IMR-90 (cell line): ENCODE results near the gene GRIN2A. TPM values are rescaled to one million over a fixed set of nuclear protein-coding genes. Genes with fewer than 3 reads are reported as not detected.

Source experiments
- ATAC-seq: fragments of 200-7000 bp; cut with Tn5 transposase; 2 replicates; pipeline ENCODE4 v1.9.1; 2020; ENCODE audit warnings: low read depth, mild to moderate bottlenecking, moderate library complexity
- BruUV-seq: library from RNA; stranded (reverse); fragments of 400-500 nt; replicated peaks from 2 replicates; lab custom pipeline; 2021; lab: Mats Ljungman, UMichigan
- CTCF ChIA-PET: fragments of 300-600 bp; formaldehyde crosslinking; extraction: SDS; loops from one replicate; lab custom pipeline; 2021; ENCODE audit warnings: antibody characterized with exemption; lab: Yijun Ruan, JAX
- POLR2A ChIA-PET: fragments of 300-600 bp; sonication (Branson Sonifier 250); formaldehyde crosslinking; loops from one replicate; lab custom pipeline; 2022; ENCODE audit warnings: antibody characterized with exemption; ENCODE audit not compliant: unreplicated experiment; lab: Charles Lee
- DNase-seq: peaks from one replicate; pipeline ENCODE4 v3.0.0; 2013
- H2AFZ ChIP-seq: replicated peaks from 2 replicates; pipeline ENCODE3; 2013; ENCODE audit warnings: low read length, mild to moderate bottlenecking; ENCODE audit not compliant: poor library complexity
- H2AK5ac ChIP-seq: 2 replicates; pipeline ENCODE4 v1.6.1; 2013; ENCODE audit warnings: low read depth, low read length, inconsistent platforms
- H2AK9ac ChIP-seq: replicated peaks from 2 replicates; pipeline ENCODE3; 2013; ENCODE audit warnings: mild to moderate bottlenecking, low read depth, low read length, moderate library complexity; ENCODE audit not compliant: poor library complexity
- H2BK120ac ChIP-seq: 2 replicates; pipeline ENCODE4 v1.6.1; 2013; ENCODE audit warnings: low read depth, low read length, inconsistent platforms
- H2BK15ac ChIP-seq: 3 replicates; pipeline ENCODE4 v1.6.1; 2013; ENCODE audit warnings: low read depth, low read length, inconsistent platforms
- H2BK20ac ChIP-seq: 2 replicates; pipeline ENCODE4 v1.6.1; 2013; ENCODE audit warnings: low read depth, mild to moderate bottlenecking, inconsistent platforms, low read length, moderate library complexity
- H2BK5ac ChIP-seq: 2 replicates; pipeline ENCODE4 v1.6.1; 2013; ENCODE audit warnings: mild to moderate bottlenecking, low read depth, low read length, inconsistent platforms; ENCODE audit not compliant: poor library complexity, severe bottlenecking
- H3K14ac ChIP-seq: replicated peaks from 2 replicates; pipeline ENCODE4 v1.6.1; 2013; ENCODE audit warnings: low read depth, low read length, inconsistent platforms
- H3K18ac ChIP-seq: 2 replicates; pipeline ENCODE4 v1.6.1; 2013; ENCODE audit warnings: low read depth, low read length, control low read depth
- H3K23ac ChIP-seq: 2 replicates; pipeline ENCODE4 v1.6.1; 2013; ENCODE audit warnings: low read depth, low read length, inconsistent platforms
- H3K27ac ChIP-seq: 2 replicates; pipeline ENCODE4 v1.5.1; 2013; ENCODE audit warnings: mild to moderate bottlenecking, control low read depth, low read length; ENCODE audit not compliant: insufficient read depth
- H3K27me3 ChIP-seq: 2 replicates; pipeline ENCODE4 v1.6.1; 2013; ENCODE audit warnings: low read length; ENCODE audit not compliant: control insufficient read depth, insufficient read depth
- H3K36me3 ChIP-seq: 2 replicates; pipeline ENCODE4 v1.6.1; 2013; ENCODE audit warnings: low read length, mixed read lengths; ENCODE audit not compliant: control insufficient read depth, insufficient read depth
- H3K4ac ChIP-seq: 2 replicates; pipeline ENCODE4 v1.6.1; 2013; ENCODE audit warnings: low read depth, low read length, inconsistent platforms
- H3K4me1 ChIP-seq: 2 replicates; pipeline ENCODE4 v1.6.1; 2013; ENCODE audit warnings: low read length, mixed read lengths; ENCODE audit not compliant: control insufficient read depth, insufficient read depth
- H3K4me2 ChIP-seq: 2 replicates; pipeline ENCODE4 v1.6.1; 2013; ENCODE audit warnings: low read depth, mild to moderate bottlenecking, control low read depth, low read length, moderate library complexity
- H3K4me3 ChIP-seq: 2 replicates; pipeline ENCODE4 v1.5.1; 2013; ENCODE audit warnings: low read depth, mild to moderate bottlenecking, control low read depth, low read length, moderate library complexity; ENCODE audit not compliant: insufficient read depth
- H3K56ac ChIP-seq: 2 replicates; pipeline ENCODE4 v1.6.1; 2013; ENCODE audit warnings: low read length, inconsistent platforms; ENCODE audit not compliant: insufficient read depth; ENCODE audit errors: extremely low read depth
- H3K79me1 ChIP-seq, 2 experiments: 2 replicates each; pipeline ENCODE4 v1.6.1; 2013; ENCODE audit warnings: low read length in 2 of 2, inconsistent platforms in 1 of 2, low read depth in 1 of 2
- H3K9ac ChIP-seq: 2 replicates; pipeline ENCODE4 v1.6.1; 2013; ENCODE audit warnings: low read depth, low read length, control low read depth
- H3K9me1 ChIP-seq: 2 replicates; pipeline ENCODE4 v1.6.1; 2013; ENCODE audit warnings: low read length, inconsistent platforms; ENCODE audit not compliant: insufficient read depth
- H3K9me3 ChIP-seq: 2 replicates; pipeline ENCODE4 v1.6.1; 2013; ENCODE audit warnings: low read length; ENCODE audit not compliant: control insufficient read depth, insufficient read depth
- H4K20me1 ChIP-seq: 2 replicates; pipeline ENCODE4 v1.6.1; 2013; ENCODE audit warnings: low read length, inconsistent platforms; ENCODE audit not compliant: insufficient read depth
- H4K5ac ChIP-seq: 2 replicates; pipeline ENCODE4 v1.6.1; 2013; ENCODE audit warnings: mild to moderate bottlenecking, low read depth, low read length, control low read depth
- H4K8ac ChIP-seq, 2 experiments: 2 replicates each; pipeline ENCODE4 v1.6.1; 2013; ENCODE audit warnings: low read depth in 2 of 2, low read length in 2 of 2, control low read depth in 1 of 2, inconsistent platforms in 1 of 2
- H4K91ac ChIP-seq: 2 replicates; pipeline ENCODE4 v1.6.1; 2013; ENCODE audit warnings: low read depth, low read length, inconsistent platforms; ENCODE audit not compliant: insufficient read depth
- CEBPB ChIP-seq: IDR thresholded peaks from 2 replicates; pipeline ENCODE4 v1.6.1; 2012; ENCODE audit warnings: low read depth, low read length, improper control_type of control experiment
- CTCF ChIP-seq: conservative IDR thresholded peaks from 2 replicates; pipeline ENCODE4 v1.5.1; 2012; ENCODE audit warnings: mild to moderate bottlenecking, low read depth, low read length, improper control_type of control experiment
- ELK1 ChIP-seq: fragments of 150-350 bp; IDR thresholded peaks from 2 replicates; pipeline ENCODE4 v1.6.1; 2016; ENCODE audit warnings: low read depth, mild to moderate bottlenecking, low read length, moderate library complexity, borderline replicate concordance
- MXI1 ChIP-seq: IDR thresholded peaks from 2 replicates; pipeline ENCODE4 v1.6.1; 2012; ENCODE audit warnings: low read depth, mild to moderate bottlenecking, low read length, moderate library complexity, borderline replicate concordance
- RCOR1 ChIP-seq: IDR thresholded peaks from 2 replicates; pipeline ENCODE4 v1.6.1; 2012; ENCODE audit warnings: mild to moderate bottlenecking, low read length, improper control_type of control experiment; ENCODE audit not compliant: insufficient replicate concordance
- RFX5 ChIP-seq: IDR thresholded peaks from 2 replicates; pipeline ENCODE4 v1.8.0; 2012; ENCODE audit warnings: low read depth, mild to moderate bottlenecking, low read length, moderate library complexity
- SMC3 ChIP-seq: fragments of 150-350 bp; IDR thresholded peaks from 2 replicates; pipeline ENCODE4 v1.6.1; 2016; ENCODE audit warnings: low read depth, mild to moderate bottlenecking, antibody characterized with exemption, low read length, moderate library complexity
- WGBS, 2 experiments: methylation state at CpG; one replicate each; pipeline versions ENCODE4 v1.1.5 to v1.1.7; 2013; ENCODE audit warnings: missing lambda C conversion rate in 2 of 2; ENCODE audit not compliant: insufficient read length in 1 of 2; ENCODE audit errors: extremely low coverage in 2 of 2; 5-methylcytosine and 5-hydroxymethylcytosine counted together
- dilution Hi-C: fragments of 300-500 bp; cut with HindIII; formaldehyde crosslinking; loops from one replicate; pipeline ENCODE4 v1.14.3; 2018; ENCODE audit warnings: low sequenced_read_pairs; ENCODE audit not compliant: unreplicated experiment
- in situ Hi-C: fragments of 300-500 bp; cut with MboI; formaldehyde crosslinking; loops from 3 replicates; pipeline ENCODE4 v1.14.3; 2019; ENCODE audit warnings: low sequenced_read_pairs, inconsistent platforms, mixed read lengths
- intact Hi-C: fragments of 100-400 bp; cut with micrococcal nuclease; formaldehyde crosslinking; loops from 2 replicates; pipeline ENCODE4 v1.10.0; 2022
- polyA plus RNA-seq, 3 experiments: library from polyadenylated mRNA; depleted of rRNA; stranded (reverse); fragments of >200 nt; gene quantifications; 2 replicates each; pipeline ENCODE4 v1.2.3, GENCODE V29; 2012; ENCODE audit warnings: low replicate concordance in 1 of 3
- total RNA-seq: library from RNA; depleted of rRNA; stranded (reverse); fragments of >200 nt; gene quantifications from 2 replicates; pipeline ENCODE4 v1.2.3, GENCODE V29; 2012

The GRIN2A gene
- total and polyA plus RNA-seq, 2 of the 4 experiments (the other 2 are of a cell fraction): under 0.01 TPM; not detected in 1

GRCh38 chr16:9950658-9951057 is 231.6 kb downstream of the GRIN2A start:
- Histone ChIP-seq H3K4ac (no peak overlapping the region), H2BK20ac (no peak overlapping the region), H3K4me2 (no peak overlapping the region), H3K36me3 (no peaks in the 10 kb centered on the region), H4K8ac (no peak overlapping the region), H3K9me3 (peaks cover 25% of the 10 kb centered on the region), H3K14ac (no peak overlapping the region), H3K9me1 (no peaks in the 10 kb centered on the region), H4K5ac (no peak overlapping the region), H3K18ac (no peak overlapping the region), H3K4me1 (no peaks in the 10 kb centered on the region), H3K27me3 (no peaks in the 10 kb centered on the region), H3K79me1 (no peaks in the 10 kb centered on the region), H2AK5ac (no peak overlapping the region), H3K56ac (no peak overlapping the region), H2BK120ac (no peak overlapping the region), H4K91ac (no peak overlapping the region), H3K9ac (no peak overlapping the region), H3K27ac (no peak overlapping the region), H4K20me1 (no peaks in the 10 kb centered on the region), H3K4me3 (no peak overlapping the region), H3K23ac (no peak overlapping the region), H2AFZ (no peak overlapping the region), H2BK15ac (no peak overlapping the region), H2BK5ac (no peak overlapping the region), H2AK9ac (no peak overlapping the region)
- WGBS, 2 experiments: 42% methylated on average over 2 of the region's 7 CpGs; no CpG with 5 or more reads in 1 of the 2 experiments
- POLR2A ChIA-PET: no interaction called here
- ATAC-seq (no peak), DNase-seq (no peak)
- dilution Hi-C loops: no loop called here
- BruUV-seq: no TSS peak
- no peak for TF ChIP-seq RFX5
- TF ChIP-seq ELK1: no peak
- TF ChIP-seq SMC3: no peak
- TF ChIP-seq CTCF: no peak
- TF ChIP-seq CEBPB: no peak
- TF ChIP-seq MXI1: no peak
- TF ChIP-seq RCOR1: no peak
- CTCF ChIA-PET: no interaction called here
- in situ Hi-C loops: no loop called here
- intact Hi-C loops: no loop called here
